LoVo (cell line): ENCODE measurements around the gene U2AF1.
"Not testable (repeated sequence)": the region's sequence is repeated elsewhere in the genome, so short reads cannot be mapped to it uniquely, and the experiment has no call there.

ENCODE experiments used
- DNase-seq: peaks from one replicate; pipeline ENCODE4 v3.0.0-alpha.2; 2016; ENCODE audit warnings: low spot score

The U2AF1 gene

DNA sequence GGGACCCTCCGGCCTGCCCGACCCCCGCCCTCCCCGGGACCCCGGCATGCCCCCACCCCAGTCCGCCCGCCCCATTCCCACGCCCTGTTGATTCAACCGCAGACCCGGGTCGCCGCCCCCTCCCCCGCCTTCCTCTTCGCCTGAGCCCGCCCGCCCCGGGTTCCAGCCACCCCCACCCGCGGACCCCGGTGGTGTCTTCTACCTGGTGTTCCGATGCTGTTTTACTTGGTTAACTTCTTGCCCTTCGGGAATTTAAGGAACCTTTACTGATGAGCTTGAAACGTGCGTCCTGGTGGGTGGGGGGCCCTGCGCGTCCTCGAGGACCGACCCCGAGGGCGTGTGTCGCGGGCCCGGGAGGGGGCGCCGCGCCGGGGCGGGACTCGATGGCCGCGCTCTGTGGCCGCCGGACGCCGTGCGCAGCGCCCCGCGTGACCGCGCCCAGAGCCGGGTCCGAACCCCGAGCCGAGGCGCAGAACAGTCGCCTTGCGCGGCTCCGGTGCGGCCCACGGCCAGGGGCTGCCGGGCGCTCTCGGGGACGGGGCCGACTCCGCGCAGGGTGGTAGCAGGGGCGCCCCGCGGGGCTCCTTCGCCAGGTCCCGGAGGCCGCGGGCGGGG lies 31.2 kb downstream of the U2AF1 start:
- not testable (repeated sequence) for DNase-seq

DNA sequence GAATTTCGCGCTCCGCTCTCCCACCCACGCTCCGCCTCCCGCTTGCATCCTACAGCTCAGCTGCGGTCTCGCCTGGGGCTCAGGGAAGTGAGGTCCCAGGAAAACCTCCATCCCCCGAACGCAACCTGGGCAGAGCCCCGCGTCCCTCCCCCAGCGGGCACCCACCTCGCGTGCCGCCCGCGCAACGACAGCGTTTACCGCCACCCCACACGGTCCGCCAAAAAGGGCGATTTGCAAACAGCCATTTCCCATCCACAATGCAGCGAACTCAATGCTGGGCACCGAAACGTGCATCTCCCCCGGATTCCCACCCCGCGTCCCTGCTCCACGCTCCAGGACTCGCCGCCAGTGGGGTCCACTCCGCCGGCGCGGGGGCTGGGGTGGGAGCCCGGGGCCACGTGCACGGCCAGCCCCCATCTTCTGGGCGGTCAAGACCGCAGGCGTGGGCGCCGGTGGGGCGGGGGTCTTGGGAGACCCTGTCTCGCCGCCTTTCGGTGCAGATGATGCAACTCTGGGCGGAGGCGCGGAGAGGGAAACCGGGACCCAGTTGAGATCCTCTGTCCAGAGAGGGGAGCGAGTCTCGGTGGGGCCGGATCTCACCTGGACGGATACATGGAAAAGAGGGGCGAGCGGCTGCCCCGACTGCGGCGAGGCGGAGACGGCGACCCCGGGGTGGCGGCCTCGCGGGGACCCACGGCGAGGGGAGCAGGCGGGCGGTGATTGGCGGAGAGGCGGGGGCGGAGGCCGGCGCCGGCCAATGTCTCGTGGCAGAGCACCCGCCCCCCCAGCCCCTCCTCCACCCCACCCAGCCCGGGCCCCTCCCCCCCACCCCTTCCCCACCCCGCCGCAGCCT lies 32.0 kb downstream of the U2AF1 start, which contains the start of gene CBS:
CBS (minus strand) TSS at position 666 of the 853 bp plus-strand sequence. CDS start 3,642 bp downstream, outside the sequence.
- not testable (repeated sequence) for DNase-seq

DNA sequence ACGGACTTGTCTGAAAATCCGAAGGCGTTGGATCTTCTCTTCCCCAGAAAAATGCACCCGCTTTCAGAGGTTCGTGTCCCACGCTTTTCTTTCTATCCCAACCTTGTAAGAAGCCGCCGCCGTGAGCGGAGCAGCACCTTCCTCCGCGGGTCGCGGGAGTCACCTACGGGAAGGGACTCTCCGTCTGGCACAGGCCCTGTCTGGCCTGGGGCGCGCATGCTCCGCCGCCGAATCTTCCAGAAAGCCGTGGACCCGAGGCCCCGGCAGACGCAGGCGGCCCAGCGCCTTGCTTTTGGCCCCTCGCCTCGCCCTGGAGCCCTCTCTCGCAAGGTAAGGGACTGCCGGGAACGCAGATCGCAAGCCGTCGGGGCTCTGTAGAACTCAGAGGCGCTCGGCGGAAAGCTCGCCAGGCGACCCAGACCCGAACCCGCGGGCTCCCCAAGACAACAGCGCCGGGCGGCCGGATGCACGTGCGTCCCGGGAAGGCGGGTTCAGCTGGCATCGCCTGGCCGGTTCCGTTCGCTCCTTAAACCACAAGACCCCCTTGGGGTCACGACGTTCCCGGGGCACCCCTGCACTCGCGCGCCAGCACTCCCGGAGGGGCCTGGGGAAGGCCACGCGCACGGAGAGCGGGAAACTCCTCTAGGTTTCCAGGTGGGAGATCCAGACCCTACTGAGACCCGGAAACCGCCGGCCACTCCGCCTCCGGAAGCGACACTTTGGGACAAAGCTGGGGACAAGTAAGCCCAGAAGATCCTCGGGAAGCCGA lies 32.8 kb downstream of the U2AF1 start:
- not testable (repeated sequence) for DNase-seq

DNA sequence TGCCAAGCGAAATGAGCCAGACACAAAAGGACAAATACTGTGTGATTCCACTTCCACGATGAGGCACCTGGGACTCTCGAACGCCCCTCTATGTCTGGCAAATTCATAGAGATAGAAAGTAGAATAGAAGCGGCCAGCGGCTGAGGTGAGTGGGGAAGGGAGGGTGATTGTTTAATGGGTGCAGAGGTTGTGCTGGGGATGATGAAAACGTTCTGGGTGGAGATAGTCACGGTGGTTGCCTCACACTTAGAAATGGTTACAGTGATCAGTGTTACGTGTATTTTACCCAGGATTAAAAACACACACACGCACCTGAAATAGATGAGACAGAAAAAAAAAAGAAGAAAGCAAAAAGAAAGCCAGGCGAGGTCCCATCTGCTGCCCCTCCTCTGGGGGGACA lies 34.6 kb downstream of the U2AF1 start:
- DNase-seq = not testable (repeated sequence)

DNA sequence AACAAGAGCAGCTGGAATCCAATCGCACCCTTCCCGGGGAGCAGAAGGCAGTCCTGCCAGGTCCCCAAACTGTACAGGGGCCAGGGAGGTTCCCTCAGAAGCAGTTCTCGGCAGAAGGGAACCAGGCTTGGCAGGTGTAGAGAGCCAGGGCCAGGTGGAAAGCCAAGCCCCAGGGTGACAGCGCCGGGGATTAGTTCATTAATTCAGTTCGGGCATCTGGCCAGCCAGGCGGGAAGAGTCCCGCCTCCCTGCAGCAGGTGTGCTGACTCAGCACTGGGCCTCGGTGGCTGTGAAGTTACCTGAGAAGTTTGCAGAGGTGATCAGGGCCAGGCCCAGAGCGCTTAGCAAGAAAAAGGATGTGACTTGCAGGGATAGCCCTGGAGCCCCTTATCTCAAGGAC lies 37.7 kb downstream of the U2AF1 start:
- not testable (repeated sequence) for DNase-seq

DNA sequence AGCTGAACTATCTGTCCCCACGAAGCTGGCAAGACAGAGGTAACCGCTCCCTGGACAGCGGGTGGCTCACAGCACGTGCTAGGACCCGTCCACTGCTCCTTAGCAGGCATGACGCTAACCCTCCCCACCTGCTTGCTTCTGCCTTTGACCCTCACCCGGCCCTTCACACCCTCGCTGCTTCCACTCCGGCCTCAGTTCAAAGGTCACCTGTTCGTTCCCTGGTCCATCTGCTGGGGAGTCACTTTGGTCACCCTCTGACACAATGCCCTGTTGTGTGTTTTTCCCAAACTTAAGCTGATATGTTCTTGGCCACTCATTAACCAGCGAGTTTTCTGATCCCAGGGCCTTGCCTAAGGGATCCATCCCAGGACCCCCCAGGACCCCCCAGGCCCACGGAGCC lies 39.3 kb downstream of the U2AF1 start:
- DNase-seq = not testable (repeated sequence)

DNA sequence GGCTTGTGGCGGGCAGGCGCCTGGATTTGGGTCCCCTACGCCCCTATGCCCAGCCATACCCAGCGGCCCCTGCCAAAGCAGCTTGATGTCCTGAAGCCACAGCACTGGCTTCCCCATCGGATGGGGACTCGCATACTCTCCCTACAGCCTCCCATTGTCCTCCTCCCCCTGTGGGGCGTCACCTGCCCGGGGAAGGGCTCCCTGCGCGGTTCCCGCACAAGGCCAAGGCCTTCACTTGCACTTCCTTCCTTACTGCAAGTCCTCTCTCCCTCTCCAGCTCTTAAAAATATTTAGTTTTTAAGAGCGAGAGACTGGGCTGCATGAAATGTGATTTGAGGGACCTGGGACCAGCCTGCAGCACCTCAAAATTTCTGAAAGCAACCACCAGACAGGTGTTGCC lies 40.7 kb downstream of the U2AF1 start:
- not testable (repeated sequence) for DNase-seq

DNA sequence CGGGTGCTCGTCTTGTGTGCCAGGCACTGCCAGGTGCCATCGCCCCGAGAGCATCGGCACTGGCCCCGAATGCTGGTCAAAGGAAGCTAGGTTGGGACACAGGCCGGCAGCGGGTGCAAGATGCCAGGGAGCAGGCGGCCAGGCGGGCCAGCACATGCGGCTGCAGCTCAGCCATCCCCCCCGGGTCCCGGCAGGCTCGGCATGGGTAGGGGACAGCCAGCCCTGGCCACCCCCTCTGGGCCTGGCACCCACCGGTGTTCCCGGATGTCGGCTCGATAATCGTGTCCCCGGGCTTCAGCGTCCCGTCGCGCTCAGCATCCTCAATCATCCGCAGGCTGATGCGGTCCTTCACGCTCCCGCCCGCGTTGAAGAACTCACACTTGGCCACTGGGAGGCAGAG lies 41.4 kb downstream of the U2AF1 start:
- not testable (repeated sequence) for DNase-seq

DNA sequence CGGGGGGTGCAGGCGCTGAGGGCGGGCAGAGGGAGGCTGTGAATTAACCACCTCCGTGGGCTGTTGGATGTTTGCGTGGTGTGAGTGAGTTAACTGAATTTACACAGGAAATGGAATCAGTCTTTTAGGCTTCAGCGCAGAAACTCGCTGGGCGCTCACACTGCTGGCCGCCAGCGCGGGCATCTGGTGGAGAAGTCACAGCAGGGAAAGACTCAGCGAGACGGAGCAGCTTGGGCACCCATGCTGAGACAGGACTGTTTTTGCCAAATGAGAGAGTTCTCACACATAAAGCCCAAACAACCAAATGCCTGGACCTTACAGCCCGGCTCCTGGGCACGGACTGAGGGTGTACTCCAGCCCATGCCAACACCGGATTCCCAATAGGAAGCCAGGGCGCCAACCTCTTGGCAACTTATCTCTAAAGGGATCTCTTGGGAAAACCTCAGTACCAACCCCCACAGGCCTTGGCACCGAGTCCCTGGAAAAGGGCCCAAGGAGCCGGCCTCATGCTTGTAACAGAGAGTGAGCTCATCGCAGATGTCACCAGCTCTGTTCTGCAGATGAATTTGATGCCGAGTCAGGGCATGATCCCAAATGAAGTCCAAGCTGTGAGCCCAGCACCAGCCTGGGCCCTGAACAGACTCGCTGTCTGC lies 43.0 kb downstream of the U2AF1 start:
- not testable (repeated sequence) for DNase-seq

DNA sequence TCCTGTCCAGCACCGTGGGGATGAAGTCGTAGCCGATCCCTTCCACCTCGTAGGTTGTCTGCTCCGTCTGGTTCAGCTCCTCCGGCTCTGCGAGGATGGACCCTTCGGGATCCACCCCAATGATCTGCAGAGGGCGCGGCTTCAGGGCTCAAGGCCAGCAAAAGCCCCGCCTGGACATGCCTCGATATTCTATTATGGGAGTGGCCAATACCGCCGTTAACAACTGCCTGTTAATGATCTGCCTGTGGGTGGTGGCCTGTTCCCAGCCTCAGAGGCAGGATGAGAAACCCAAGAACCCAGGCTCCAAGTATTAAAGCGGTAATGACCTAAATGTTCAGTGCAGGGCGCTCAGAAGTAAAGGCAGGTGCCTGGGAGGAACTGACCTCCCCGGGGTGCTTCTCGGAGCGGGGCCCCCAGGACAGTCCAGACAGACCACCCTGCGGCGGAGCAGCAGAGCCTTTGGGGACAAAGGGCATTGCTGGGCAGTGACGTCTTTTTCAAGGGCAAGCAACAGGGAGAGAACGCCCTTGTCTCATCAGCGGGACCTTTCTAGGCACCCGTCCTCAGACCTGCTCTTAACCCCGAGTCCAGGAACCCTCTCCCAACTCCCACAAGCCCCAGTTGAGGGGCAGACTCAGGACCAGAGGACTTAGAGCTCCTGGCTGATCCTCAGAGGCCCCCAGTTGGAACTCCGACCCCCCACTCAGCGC lies 44.3 kb downstream of the U2AF1 start:
- not testable (repeated sequence) for DNase-seq

DNA sequence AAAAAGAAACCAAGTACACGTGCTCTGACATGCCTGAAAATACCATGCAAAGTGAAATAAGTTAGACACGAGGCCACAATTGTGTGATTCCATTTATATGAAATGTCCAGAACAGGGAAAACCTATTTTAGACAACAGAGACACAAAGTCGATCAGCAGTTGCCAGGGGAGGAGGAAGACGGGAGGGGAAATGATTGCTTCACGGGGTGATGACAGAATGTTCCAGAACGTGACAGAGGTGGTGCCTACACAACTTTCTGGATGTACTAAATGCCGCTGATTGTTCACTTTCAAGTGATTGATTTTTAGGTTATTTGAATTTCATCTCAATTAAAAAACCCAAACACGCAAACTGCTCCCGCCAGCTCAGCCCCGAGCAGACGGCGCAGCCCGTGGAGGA lies 54.3 kb downstream of the U2AF1 start:
- not testable (repeated sequence) for DNase-seq

DNA sequence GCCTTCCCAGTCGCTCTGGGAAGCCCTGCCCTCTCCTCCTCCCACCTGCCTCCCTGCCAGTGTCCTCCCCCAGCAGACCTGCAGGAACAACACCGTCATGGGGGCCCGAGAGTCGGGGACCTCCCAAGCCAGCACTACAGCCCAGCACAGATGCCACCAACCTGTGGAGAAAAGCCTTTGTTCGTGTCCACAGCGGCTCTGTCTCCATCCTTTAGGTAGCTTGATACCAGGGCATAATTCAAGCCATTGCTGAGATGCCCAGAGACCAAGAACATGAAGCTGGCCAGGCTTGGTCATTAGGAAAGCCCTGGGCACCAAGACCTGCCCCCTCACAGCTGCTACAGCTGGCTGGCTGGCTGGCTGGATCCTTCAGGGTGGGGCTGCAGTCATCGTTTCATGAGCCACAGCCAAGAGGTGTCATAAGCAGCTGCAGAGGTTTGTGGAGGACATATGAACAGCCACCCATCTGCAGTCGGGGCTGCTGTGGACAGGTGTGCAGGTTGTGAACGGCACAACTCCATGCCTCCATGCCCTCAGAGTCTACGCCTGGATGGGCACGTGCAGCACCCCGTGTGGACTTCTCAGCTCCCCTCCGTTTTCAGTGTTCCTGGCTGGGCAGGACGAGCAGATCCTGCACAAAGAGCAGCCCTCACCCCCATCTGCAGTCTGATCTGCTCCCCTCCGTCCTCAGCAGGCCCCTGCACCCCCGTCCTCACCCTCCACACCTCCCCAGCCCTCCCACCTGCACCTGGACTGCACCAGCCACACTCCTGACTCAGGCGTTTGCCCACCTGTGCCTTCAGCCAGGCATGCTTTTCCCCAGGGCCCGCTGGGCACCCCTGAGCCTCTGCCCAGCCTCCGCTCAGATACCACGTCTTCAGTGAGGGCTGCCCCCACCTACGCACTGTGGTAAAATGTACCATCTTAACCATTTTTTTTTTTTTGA lies 61.2 kb downstream of the U2AF1 start:
- DNase-seq = not testable (repeated sequence)

DNA sequence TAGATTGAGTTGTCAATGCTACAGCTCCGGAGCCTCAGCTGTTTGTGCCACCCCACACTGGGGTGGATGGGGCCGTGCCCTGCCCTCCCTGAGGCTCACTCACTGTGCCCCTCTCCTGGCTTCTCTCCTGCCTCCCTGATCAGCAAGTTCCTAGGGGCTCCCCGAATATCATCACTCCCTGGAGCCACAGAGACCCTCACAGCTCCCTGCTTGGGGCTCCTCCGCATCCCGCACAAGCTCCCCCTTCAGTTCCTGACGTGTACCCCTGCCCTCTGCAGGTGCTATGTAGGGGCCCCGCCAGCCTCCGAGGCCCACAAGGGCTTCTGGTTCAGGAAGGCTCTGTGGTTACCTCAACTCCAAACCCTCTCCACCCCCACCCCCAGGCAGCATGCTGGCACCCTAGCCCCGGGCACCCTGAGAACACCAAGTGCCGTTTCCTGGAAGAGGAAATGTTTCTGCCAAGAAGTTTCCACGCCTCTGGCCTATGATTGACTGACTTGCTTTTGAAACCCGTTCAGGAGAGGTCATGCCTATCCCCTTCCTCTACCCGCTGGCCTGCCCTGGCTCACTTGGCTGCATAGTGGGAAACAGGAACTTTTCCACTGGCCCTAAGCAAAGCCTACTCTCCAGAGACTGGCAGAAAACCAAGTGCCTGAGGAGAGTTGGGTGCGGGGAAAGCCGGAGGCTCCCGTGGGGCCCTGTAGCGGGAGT lies 62.0 kb downstream of the U2AF1 start:
- not testable (repeated sequence) for DNase-seq

DNA sequence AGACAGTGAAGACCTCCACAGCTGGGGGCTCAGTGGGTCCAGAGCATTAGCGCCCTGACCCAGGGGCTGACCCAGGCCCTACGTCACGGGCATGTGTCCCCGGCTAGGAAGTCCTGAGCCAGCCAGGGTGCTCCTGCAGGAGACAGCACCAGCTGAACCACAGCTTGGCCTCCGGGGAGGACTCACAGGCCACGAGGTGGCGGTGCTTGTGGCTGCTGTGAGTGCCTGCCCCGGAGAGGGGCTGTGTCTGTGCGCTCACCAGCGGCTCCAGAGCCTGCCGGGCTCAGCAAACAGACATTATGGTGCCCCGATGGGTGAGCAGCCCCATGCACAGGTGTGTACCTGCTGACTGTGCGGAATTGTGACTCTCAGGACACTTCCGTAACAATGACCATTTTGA lies 62.8 kb downstream of the U2AF1 start:
- not testable (repeated sequence) for DNase-seq

DNA sequence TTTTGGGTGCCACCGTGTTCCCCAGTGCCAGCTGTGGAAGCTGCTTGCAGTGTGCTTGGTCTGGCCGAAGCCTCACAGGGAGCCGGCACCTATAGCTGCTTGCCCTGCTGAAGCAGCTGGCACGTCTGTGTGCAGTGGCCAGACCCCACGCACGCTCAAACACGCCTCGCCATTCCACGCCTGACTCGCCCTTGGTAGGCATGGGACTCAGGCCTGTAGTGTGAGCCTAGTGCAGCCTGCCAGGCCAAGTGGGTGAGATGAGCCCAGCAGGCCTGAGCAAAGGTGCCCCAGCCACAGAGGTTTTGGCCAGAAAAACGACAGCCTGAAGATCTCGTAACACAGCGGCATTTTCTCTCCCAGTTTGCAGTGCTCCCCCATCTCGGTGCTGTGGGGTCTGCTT lies 64.1 kb downstream of the U2AF1 start:
- not testable (repeated sequence) for DNase-seq
